GM23338 (cell line): ENCODE results near the gene SLC4A8.

Experiments used
- CREB1 ChIP-seq: fragments of 250-450 bp; sonication (Bioruptor Pico); IDR thresholded peaks from 2 replicates; pipeline ENCODE4 v1.5.0; 2020; ENCODE audit warnings: low read depth, mild to moderate bottlenecking, moderate library complexity
- EZH2 ChIP-seq: fragments of 200-600 bp; sonication (generic); IDR thresholded peaks from one replicate; pipeline ENCODE4 v1.8.0; 2017; ENCODE audit warnings: antibody characterized with exemption, mild to moderate bottlenecking, low read depth; ENCODE audit not compliant: unreplicated experiment
- EZH2phosphoT487 ChIP-seq: fragments of 200-600 bp; sonication (generic); IDR thresholded peaks from one replicate; pipeline ENCODE4 v1.8.1; 2018; ENCODE audit warnings: antibody characterized with exemption; ENCODE audit not compliant: unreplicated experiment
- JUNB ChIP-seq: IDR thresholded peaks from one replicate; pipeline ENCODE4 v1.6.1; 2016; ENCODE audit warnings: antibody characterized with exemption; ENCODE audit not compliant: unreplicated experiment
- NANOG ChIP-seq: IDR thresholded peaks from 2 replicates; pipeline ENCODE4 v1.6.1; 2016; ENCODE audit warnings: antibody characterized with exemption, borderline replicate concordance
- POLR2AphosphoS5 ChIP-seq: IDR thresholded peaks from 2 replicates; pipeline ENCODE4 v1.6.1; 2016; ENCODE audit warnings: antibody characterized with exemption, low read depth
- STAT1 ChIP-seq: IDR thresholded peaks from one replicate; pipeline ENCODE4 v1.6.1; 2016; ENCODE audit warnings: antibody characterized with exemption; ENCODE audit not compliant: unreplicated experiment
- ZNF114 ChIP-seq: fragments of 250-450 bp; sonication (Bioruptor Pico); IDR thresholded peaks from 2 replicates; pipeline ENCODE4 v1.5.0; 2020; ENCODE audit warnings: mild to moderate bottlenecking, moderate library complexity
- ZNF331 ChIP-seq: fragments of 250-450 bp; sonication (Bioruptor Pico); IDR thresholded peaks from 2 replicates; pipeline ENCODE4 v1.5.0; 2020; ENCODE audit warnings: low read depth, mild to moderate bottlenecking, moderate library complexity
- TF ChIP-seq, protein P1 (sequence below), 2 experiments: fragments of 200-600 bp in 1 of 2; sonication (generic) in 1 of 2; conservative IDR thresholded peaks; 2 replicates each; pipeline versions ENCODE4 v1.5.1 to v1.6.1; 2016 to 2017; ENCODE audit warnings: antibody characterized with exemption in 2 of 2, low read depth in 2 of 2, mild to moderate bottlenecking in 2 of 2, moderate library complexity in 1 of 2
- TF ChIP-seq, protein P2 (sequence below): IDR thresholded peaks from one replicate; pipeline ENCODE4 v1.6.1; 2018; ENCODE audit warnings: antibody characterized with exemption; ENCODE audit not compliant: unreplicated experiment
- TF ChIP-seq, protein P3 (sequence below): IDR thresholded peaks from 2 replicates; pipeline ENCODE4 v1.6.1; 2016; ENCODE audit warnings: antibody characterized with exemption

DNA sequence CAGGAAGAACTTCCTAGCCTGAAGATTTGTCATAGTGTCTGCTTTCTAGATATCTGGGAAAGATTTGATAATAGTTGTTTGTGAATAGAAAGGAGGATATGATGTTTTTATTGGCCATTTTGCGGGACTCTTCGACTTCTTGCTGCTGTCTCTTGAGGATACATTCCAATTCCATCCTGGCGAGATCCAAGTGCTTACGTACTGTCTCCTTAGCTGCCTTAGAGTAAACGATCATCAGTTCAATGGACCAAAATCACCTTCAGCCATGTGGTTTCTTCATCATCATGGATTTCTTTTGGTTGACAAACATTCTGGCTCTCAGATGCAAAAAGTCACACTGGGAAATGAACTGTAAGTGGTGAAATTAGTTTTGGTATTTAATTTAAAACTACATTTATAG, 83.7 kb downstream of the SLC4A8 start:
- TF ChIP-seq, protein P1, sequence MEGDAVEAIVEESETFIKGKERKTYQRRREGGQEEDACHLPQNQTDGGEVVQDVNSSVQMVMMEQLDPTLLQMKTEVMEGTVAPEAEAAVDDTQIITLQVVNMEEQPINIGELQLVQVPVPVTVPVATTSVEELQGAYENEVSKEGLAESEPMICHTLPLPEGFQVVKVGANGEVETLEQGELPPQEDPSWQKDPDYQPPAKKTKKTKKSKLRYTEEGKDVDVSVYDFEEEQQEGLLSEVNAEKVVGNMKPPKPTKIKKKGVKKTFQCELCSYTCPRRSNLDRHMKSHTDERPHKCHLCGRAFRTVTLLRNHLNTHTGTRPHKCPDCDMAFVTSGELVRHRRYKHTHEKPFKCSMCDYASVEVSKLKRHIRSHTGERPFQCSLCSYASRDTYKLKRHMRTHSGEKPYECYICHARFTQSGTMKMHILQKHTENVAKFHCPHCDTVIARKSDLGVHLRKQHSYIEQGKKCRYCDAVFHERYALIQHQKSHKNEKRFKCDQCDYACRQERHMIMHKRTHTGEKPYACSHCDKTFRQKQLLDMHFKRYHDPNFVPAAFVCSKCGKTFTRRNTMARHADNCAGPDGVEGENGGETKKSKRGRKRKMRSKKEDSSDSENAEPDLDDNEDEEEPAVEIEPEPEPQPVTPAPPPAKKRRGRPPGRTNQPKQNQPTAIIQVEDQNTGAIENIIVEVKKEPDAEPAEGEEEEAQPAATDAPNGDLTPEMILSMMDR (conservative IDR thresholded peaks at IDR 0.05; ENCODE audit: low read depth in 2 of 2) = no peak
- TF ChIP-seq POLR2AphosphoS5 = no peak
- TF ChIP-seq EZH2 = no peak
- no peak for TF ChIP-seq EZH2phosphoT487
- TF ChIP-seq, protein P2, sequence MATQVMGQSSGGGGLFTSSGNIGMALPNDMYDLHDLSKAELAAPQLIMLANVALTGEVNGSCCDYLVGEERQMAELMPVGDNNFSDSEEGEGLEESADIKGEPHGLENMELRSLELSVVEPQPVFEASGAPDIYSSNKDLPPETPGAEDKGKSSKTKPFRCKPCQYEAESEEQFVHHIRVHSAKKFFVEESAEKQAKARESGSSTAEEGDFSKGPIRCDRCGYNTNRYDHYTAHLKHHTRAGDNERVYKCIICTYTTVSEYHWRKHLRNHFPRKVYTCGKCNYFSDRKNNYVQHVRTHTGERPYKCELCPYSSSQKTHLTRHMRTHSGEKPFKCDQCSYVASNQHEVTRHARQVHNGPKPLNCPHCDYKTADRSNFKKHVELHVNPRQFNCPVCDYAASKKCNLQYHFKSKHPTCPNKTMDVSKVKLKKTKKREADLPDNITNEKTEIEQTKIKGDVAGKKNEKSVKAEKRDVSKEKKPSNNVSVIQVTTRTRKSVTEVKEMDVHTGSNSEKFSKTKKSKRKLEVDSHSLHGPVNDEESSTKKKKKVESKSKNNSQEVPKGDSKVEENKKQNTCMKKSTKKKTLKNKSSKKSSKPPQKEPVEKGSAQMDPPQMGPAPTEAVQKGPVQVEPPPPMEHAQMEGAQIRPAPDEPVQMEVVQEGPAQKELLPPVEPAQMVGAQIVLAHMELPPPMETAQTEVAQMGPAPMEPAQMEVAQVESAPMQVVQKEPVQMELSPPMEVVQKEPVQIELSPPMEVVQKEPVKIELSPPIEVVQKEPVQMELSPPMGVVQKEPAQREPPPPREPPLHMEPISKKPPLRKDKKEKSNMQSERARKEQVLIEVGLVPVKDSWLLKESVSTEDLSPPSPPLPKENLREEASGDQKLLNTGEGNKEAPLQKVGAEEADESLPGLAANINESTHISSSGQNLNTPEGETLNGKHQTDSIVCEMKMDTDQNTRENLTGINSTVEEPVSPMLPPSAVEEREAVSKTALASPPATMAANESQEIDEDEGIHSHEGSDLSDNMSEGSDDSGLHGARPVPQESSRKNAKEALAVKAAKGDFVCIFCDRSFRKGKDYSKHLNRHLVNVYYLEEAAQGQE = no peak
- TF ChIP-seq, protein P3, sequence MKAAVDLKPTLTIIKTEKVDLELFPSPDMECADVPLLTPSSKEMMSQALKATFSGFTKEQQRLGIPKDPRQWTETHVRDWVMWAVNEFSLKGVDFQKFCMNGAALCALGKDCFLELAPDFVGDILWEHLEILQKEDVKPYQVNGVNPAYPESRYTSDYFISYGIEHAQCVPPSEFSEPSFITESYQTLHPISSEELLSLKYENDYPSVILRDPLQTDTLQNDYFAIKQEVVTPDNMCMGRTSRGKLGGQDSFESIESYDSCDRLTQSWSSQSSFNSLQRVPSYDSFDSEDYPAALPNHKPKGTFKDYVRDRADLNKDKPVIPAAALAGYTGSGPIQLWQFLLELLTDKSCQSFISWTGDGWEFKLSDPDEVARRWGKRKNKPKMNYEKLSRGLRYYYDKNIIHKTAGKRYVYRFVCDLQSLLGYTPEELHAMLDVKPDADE = no peak
- TF ChIP-seq ZNF114 (CRISPR knock-in tag) = no peak
- TF ChIP-seq CREB1 (CRISPR knock-in tag) = no peak
- no peak for TF ChIP-seq STAT1
- TF ChIP-seq JUNB = no peak
- no peak for TF ChIP-seq NANOG
- no peak for TF ChIP-seq ZNF331
